UCSD-AML1 (cell line): ENCODE results near the gene ZNG1C.
"Not testable (repeated sequence)": the region's sequence is repeated elsewhere in the genome, so short reads cannot be mapped to it uniquely, and the experiment has no call there.

Experiments
- DNase-seq: peaks from one replicate; lab custom pipeline; 2025; ENCODE audit not compliant: unreplicated experiment; lab: John Stamatoyannopoulos, UW

The ZNG1C gene

DNA sequence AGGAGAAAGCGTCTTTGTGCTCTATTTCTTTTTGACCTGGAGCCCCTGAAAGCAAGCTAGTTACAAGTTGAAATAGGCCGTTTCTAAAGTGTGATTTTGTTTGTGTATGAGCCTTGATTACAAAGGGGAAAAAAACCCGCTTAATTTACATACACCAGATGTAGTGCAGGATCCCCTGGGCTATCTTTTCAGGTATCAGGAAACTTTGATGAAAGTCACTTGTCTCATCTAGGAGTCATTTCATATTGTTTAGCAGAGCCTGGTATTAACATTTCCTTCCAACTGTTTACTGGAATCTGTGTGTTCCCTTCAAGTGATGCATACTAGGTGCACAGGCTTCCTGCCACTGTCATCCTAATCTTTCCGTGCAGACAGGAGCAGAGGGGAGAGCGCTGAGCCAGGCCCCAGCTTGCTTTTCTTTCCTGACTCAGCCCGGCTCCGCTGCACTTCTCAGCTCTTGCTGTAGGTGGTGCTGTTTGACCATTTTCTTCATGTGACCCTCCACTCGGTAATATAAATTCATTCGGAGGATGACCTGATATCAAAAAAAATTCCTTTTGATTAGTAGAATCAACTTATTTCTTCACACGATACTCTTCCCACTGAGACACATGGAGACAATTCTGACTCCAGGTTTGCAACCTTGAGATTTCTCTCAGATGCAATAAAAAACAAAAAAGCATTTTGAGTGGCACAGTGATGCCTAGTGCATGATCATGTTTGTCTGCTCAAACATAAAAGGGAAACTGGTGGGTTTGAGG is 100.7 kb downstream of the ZNG1C start:
- not testable (repeated sequence) for DNase-seq

DNA sequence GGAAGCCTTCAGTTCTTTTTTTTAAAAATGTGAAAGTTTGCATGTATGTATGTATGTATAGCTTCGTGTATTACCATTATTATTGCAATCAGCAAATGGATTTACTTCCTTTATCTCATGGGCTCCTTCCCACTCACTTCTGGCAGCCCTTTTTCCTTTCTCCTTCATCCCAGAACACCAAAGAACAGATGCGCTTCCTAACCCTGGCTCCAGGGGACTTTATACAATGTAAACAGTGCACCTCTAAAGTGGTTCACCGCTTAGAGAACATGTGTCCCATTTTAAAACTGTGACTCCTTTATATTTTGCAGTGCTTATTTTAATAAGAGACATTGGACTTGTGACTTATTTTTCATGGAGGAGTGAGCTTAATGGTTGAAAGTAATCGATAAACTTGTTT is 101.5 kb downstream of the ZNG1C start:
- not testable (repeated sequence) for DNase-seq

DNA sequence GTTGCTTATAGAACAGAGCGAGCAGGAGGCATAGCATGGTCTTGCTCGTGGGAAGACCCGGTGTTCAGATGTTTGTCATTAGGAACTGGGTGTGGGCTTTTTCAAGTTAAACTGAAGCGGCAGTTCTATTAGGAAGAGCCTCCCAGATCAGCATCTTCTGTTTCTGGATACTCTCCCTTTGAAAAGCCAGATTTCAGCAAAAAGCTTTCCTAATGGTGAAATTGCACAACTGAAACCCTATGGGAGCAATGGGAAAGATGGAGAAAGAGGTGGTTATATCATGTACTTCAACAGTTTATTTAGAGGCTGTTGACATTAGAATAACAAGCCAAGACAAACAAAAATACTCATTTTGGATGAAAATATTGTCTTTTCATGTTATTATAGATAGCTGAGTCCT is 102.2 kb downstream of the ZNG1C start:
- DNase-seq, result not testable (repeated sequence)
